Chondrocyte (in vitro differentiated cells): Measurements from ENCODE around the gene PRICKLE2. TPM values are rescaled to one million over a fixed set of nuclear protein-coding genes. Genes with fewer than 3 reads are reported as not detected.

ENCODE experiments used
- DNase-seq: peaks from one replicate; pipeline ENCODE4 v3.0.0; 2021; ENCODE audit warnings: mixed read lengths, low spot score
- H3K27ac Mint-ChIP-seq: one replicate; pipeline ENCODE4 v1.8.0; 2021; ENCODE audit warnings: mild to moderate bottlenecking, moderate library complexity, mixed read lengths; ENCODE audit not compliant: unreplicated experiment
- H3K27me3 Mint-ChIP-seq: 2 replicates; pipeline ENCODE4 v1.8.0; 2021; ENCODE audit warnings: low read depth, mixed read lengths
- H3K36me3 Mint-ChIP-seq: 2 replicates; pipeline ENCODE4 v1.8.0; 2021; ENCODE audit warnings: low read depth, mixed read lengths
- H3K4me1 Mint-ChIP-seq: 2 replicates; pipeline ENCODE4 v1.8.0; 2021; ENCODE audit warnings: low read depth, mild to moderate bottlenecking, mixed read lengths
- H3K4me3 Mint-ChIP-seq: one replicate; pipeline ENCODE4 v1.8.0; 2021; ENCODE audit warnings: mild to moderate bottlenecking, moderate library complexity, mixed read lengths; ENCODE audit not compliant: unreplicated experiment
- H3K9me3 Mint-ChIP-seq: 2 replicates; pipeline ENCODE4 v1.8.0; 2021; ENCODE audit warnings: low read depth, mixed read lengths
- CTCF ChIP-seq: fragments of 200-600 bp; sonication (generic); IDR thresholded peaks from 2 replicates; pipeline ENCODE4 v1.5.0; 2021; ENCODE audit warnings: antibody characterized with exemption, mild to moderate bottlenecking, moderate library complexity
- total RNA-seq: library from RNA; stranded (reverse); gene quantifications from 3 replicates; pipeline ENCODE4 v1.2.1, GENCODE V29; 2021

PRICKLE2 gene
- total RNA-seq, 1 donor from 2014 or later = 48.2 TPM

GRCh38 chr3:64054488-64054887 lies 170.8 kb downstream of the PRICKLE2 start:
- TF ChIP-seq CTCF = no peak
- Mint-ChIP-seq H3K4me1 (peaks cover 21% of the 10 kb centered on the region), H3K36me3 (no peaks in the 10 kb centered on the region), H3K27me3 (no peaks in the 10 kb centered on the region), H3K27ac (no peak overlapping the region), H3K4me3 (no peak overlapping the region), H3K9me3 (no peaks in the 10 kb centered on the region)
- no peak for DNase-seq

- Mint-ChIP-seq H3K36me3 (no peaks in the 10 kb centered on the region), H3K27ac (no peak overlapping the region), H3K4me1 (peaks cover 14% of the 10 kb centered on the region), H3K4me3 (no peak overlapping the region), H3K27me3 (no peaks in the 10 kb centered on the region), H3K9me3 (no peaks in the 10 kb centered on the region)
- TF ChIP-seq CTCF = no peak
- DNase-seq = no peak
Observed at GRCh38 chr3:64053581-64053980, 171.7 kb downstream of the PRICKLE2 start.

DNA sequence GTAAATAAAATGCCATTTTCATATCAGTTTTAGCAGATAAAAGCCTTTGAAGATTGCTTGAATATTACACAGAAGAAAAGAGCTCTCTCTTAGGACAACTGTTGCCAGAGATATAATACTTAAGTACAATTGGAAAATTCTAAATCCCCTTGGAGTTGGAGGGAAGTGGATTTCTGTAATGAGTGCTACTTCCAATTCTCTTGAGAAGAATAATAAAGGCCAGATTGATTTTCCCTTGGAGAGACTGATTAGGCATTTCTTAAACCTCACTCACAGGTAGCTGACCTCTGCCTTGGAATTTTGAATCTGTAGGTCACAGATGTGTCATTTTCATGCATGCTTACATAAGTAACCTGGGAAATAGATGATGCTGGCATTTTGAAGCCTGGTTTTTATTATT lies 172.1 kb downstream of the PRICKLE2 start:
- Mint-ChIP-seq H3K4me3 (no peak overlapping the region), H3K9me3 (no peaks in the 10 kb centered on the region), H3K4me1 (peaks cover 14% of the 10 kb centered on the region), H3K27me3 (no peaks in the 10 kb centered on the region), H3K27ac (no peak overlapping the region), H3K36me3 (no peaks in the 10 kb centered on the region)
- DNase-seq = no peak
- TF ChIP-seq CTCF = no peak

- Mint-ChIP-seq H3K27ac (no peak overlapping the region), H3K9me3 (no peaks in the 10 kb centered on the region), H3K4me3 (no peak overlapping the region), H3K36me3 (peaks cover 3% of the 10 kb centered on the region), H3K4me1 (peaks cover 16% of the 10 kb centered on the region), H3K27me3 (no peaks in the 10 kb centered on the region)
- DNase-seq = no peak
- TF ChIP-seq CTCF = no peak
Observed at GRCh38 chr3:64049832-64050231, 175.4 kb downstream of the PRICKLE2 start.

DNA sequence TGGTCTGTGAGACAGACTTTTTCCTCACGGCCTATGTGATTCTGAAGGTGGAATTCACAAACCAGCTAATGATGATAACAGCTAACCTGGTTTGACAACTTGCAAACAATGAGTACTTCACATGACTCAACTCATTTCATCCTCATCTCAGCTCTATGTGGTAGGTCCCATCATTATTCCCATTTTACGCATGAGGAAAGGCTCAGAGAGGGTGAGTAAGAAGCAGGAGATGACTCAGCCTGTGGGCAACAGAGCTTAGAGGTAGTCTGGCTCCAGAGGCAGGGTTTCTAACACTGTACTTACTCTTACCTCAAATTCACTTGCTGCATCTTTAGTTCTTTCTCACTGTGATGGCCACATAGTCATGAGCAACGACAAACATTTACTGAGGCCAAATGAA lies 176.1 kb downstream of the PRICKLE2 start:
- H3K36me3 Mint-ChIP-seq = peaks cover 3% of the 10 kb centered on the region
- H3K27ac Mint-ChIP-seq = no peak overlapping the region
- no peak for DNase-seq
- no peak overlapping the region for H3K4me3 Mint-ChIP-seq
- no peaks in the 10 kb centered on the region for H3K9me3 Mint-ChIP-seq
- no peak for TF ChIP-seq CTCF
- no peaks in the 10 kb centered on the region for H3K27me3 Mint-ChIP-seq
- H3K4me1 Mint-ChIP-seq = peaks cover 16% of the 10 kb centered on the region
